SK-N-SH (cell line): ENCODE measurements around the gene PSMD8.

ENCODE experiments used
- CTCF ChIP-seq: fragments of 200-600 bp; sonication (generic); IDR thresholded peaks from 2 replicates; pipeline ENCODE4 v1.6.1; 2017; ENCODE audit warnings: antibody characterized with exemption, mild to moderate bottlenecking, moderate library complexity
- EP300 ChIP-seq, 2 experiments: IDR thresholded peaks; 2 replicates each; pipeline versions ENCODE4 v1.4.0 to v1.6.1; 2012; ENCODE audit warnings: borderline replicate concordance in 1 of 2, low read depth in 1 of 2, low read length in 1 of 2
- FOXM1 ChIP-seq: IDR thresholded peaks from 2 replicates; pipeline ENCODE4 v1.4.0; 2012; ENCODE audit warnings: low read depth, mild to moderate bottlenecking
- JUND ChIP-seq: IDR thresholded peaks from 2 replicates; pipeline ENCODE4 v1.4.0; 2012
- NFIC ChIP-seq: IDR thresholded peaks from 2 replicates; pipeline ENCODE4 v1.4.0; 2012; ENCODE audit warnings: borderline replicate concordance
- POLR2AphosphoS5 ChIP-seq: IDR thresholded peaks from 2 replicates; pipeline ENCODE4 v1.6.1; 2012; ENCODE audit warnings: low read depth, low read length
- SIN3A ChIP-seq: IDR thresholded peaks from 2 replicates; pipeline ENCODE4 v1.6.1; 2012; ENCODE audit warnings: low read depth, mild to moderate bottlenecking, low read length, moderate library complexity, borderline replicate concordance
- TAF1 ChIP-seq: IDR thresholded peaks from 2 replicates; pipeline ENCODE4 v1.6.1; 2012; ENCODE audit warnings: low read depth, mild to moderate bottlenecking, low read length, moderate library complexity, borderline replicate concordance

DNA sequence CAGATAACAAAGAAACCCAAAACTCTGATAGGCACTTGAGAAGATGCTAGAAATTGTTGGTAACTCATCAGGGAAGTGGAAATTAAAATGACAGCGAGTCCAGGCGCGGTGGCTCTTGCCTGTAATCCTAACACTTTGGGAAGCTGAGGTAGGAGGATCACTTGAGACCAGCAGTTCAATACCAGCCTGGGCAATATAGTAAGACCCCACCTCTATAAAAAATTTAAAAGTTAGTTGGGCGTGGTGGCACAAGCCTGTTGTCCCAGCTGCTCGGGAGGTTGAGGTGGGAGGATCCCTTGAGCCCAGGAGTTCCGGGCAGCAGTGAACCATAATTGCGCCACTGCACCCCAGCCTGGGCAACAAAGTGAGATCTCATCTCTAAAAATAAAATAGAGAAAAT lies 56.6 kb downstream of the PSMD8 start:
- TF ChIP-seq CTCF = no peak
- no peak for TF ChIP-seq NFIC
- TF ChIP-seq FOXM1 = no peak
- TF ChIP-seq SIN3A = no peak
- no peak for TF ChIP-seq POLR2AphosphoS5
- TF ChIP-seq EP300 (IDR thresholded peaks at IDR 0.05; ENCODE audit: borderline replicate concordance in 1 of 2, low read depth in 1 of 2, low read length in 1 of 2) = no peak
- no peak for TF ChIP-seq TAF1
- no peak for TF ChIP-seq JUND
